HG03139 (cell line): ENCODE measurements around the gene SNAI1.

Source experiments
- ATAC-seq: cut with Tn5 transposase; IDR thresholded peaks from one replicate; pipeline ENCODE4 v1.9.1; 2021; ENCODE audit not compliant: unreplicated experiment

SNAI1 gene

DNA sequence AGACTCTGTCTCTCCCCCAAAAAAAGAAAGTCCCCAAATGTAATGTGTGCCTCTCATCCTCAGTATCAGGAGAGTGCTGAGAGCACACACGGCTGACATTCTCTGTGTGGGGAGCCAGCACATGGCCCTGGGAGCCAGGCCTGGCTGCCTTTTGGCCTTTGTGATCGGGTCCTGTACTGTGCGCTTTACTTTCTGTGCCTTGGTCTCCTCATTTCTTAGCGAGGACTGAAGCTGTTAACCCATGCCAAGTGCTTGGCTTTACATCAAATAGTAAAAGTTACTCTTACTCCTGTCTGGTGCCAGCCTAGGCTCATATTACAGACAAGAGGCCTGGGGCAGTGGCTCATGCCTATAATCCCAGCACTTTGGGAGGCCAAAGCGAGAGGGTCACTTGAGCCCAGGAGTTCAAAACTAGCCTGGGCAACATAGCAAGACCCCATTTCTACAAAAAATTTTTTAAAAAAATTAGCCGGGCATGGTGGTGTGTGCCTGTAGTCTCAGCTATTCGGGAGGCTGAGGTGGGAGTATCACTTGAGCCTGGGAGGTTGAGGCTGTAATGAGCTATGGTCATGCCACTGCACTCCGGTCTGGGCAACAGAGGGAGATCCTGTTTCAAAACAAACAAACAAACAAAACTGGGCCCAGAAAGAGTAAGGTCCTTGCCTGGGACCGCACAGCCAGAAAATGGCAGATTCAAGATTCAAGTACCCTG is 50.3 kb downstream of the SNAI1 start:
- ATAC-seq: no peak

DNA sequence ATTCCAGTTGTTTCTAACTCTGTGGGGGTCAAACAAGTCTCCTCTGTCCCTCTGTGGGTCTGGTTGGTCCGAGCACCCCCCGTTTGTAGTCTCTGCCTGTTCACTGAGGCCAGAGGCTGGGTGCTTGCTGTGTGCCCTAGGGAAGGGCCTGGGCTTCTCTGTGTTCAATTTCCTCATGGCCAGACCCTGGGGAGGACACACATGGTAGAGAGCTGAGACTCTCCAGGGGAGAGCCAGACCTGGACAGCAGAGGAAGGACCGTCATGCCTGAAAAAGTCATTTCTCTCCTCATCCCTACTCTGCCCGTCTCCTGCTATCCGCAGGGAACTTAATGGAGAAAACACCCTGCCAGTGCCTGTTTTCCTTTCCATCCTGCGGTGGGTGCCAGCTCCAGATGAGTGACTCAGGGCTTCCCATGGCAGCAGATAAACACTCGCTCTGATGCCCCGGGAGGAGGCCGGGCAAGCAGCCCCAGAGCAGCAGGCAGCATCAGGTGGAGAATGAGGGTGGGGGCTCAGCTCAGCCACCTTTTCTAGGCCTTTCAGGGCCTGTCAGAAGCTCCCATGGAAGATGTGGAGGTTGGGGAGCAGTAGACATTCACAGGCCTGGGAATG is 51.9 kb downstream of the SNAI1 start:
- no peak for ATAC-seq

DNA sequence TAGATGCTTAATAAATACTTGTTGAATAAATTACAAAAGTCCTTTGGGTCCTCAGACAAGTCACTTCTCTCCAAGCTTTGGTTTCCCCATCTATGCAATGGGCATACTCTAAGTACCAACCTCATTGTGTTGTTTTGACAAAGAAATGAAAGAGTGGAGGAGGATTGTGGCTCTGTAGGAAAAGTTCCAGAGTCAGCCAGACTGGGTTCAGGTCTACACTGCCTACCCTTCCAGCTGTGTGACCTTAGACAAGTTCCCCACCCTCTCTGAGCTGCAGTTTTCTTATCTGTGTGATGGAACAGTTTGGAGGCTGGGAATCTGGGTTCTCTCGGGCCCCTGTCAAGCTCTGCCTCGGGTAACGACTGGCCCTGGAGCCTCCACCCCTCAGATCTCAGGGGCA is 53.9 kb downstream of the SNAI1 start:
- no peak for ATAC-seq

DNA sequence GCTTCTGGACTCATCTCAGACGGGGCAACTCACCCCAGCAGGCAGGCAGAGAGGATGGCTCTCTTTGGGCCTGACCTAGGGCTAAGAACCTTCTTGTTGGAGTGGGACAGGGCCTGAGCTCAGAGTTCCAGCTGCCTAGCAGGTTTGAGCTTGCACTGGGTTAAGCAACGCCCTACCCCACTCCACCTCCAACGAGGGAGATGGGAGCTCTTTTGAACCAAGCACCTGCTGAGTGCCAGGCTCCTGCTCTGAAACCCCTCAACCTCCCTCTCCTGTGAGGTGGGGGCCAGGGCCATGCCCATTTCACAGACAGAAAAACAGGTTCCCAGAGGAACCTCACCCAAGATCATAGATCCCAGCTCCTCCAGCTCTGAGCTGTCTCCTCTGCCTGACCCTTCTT is 54.3 kb downstream of the SNAI1 start:
- no peak for ATAC-seq

DNA sequence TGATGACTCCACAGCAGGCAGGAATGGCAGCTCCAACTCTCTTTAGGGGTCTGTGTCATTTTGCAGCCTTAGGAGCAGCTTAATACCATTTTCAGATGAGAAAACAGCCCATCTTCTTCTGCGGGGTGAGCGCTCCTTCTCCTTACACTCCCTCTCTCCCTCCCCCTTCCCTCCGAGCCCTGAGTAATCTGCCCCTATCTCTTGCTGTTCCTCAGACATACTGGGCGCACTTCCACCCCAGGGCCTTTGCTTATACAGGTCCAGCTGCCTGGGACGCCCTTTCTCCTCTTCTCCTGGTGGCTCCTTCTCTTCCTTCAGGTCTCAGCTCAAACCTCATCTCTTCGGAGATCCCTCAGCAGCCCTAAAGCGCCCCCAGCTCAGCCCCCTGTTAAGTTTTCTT is 54.8 kb downstream of the SNAI1 start:
- no peak for ATAC-seq

DNA sequence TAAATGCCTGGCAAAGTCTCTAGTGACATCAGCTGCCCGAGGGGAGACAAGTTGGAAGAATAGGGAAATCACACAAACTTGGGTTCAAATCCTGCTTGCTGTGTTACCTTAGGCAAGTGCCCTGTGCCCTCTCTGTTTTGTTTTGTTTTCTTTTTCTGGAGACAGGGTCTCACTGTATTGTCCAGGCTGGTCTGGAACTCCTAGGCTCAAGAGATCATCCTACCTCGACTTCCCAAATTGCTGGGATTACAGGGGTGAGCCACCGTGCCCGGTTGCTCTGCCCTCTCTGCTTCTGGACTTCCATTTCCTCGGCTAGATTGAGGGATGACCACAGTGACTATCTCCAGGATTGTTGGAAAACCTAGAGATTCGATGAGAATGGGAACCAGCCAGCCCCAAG is 55.4 kb downstream of the SNAI1 start:
- ATAC-seq: no peak
